Natural killer cell treated with Interleukin-12 subunit alpha and Interleukin-12 subunit beta and Interleukin-15 and Interleukin-18, amount 100 ng/mL, for 72 hours (primary cell): ENCODE measurements around the gene ACY1. TPM values are rescaled to one million over a fixed set of nuclear protein-coding genes. Genes with fewer than 3 reads are reported as not detected.

Experiments used
- ATAC-seq, 2 donors: fragments of 150-1000 bp; cut with Tn5 transposase in 1 of 2; sonication (Bioruptor Pico), chemical (Tn5 transposase) in 1 of 2; 2 replicates each; pipeline ENCODE4 v1.10.0; 2021
- DNase-seq: peaks from one replicate; pipeline ENCODE4 v3.0.0; 2022; ENCODE audit warnings: low spot score
- H3K27ac Mint-ChIP-seq, 2 donors: 1 replicate in 1 of 2; 2 replicates in 1 of 2; pipeline ENCODE4 v1.8.0; 2022; ENCODE audit warnings: mixed read lengths in 2 of 2, mild to moderate bottlenecking in 1 of 2, moderate library complexity in 1 of 2
- H3K27me3 Mint-ChIP-seq, 2 donors: 1 replicate in 1 of 2; 2 replicates in 1 of 2; pipeline ENCODE4 v1.8.0; 2022; ENCODE audit warnings: mixed read lengths in 2 of 2
- H3K36me3 Mint-ChIP-seq: one replicate; pipeline ENCODE4 v1.8.0; 2022; ENCODE audit warnings: mixed read lengths
- H3K4me1 Mint-ChIP-seq, 2 donors: 1 replicate in 1 of 2; 2 replicates in 1 of 2; pipeline ENCODE4 v1.8.0; 2022; ENCODE audit warnings: low read depth in 2 of 2, mixed read lengths in 2 of 2, mild to moderate bottlenecking in 1 of 2
- H3K4me3 Mint-ChIP-seq: one replicate; pipeline ENCODE4 v1.8.0; 2022; ENCODE audit warnings: mixed read lengths
- H3K9me3 Mint-ChIP-seq: 2 replicates; pipeline ENCODE4 v1.8.0; 2022; ENCODE audit warnings: mixed read lengths
- total RNA-seq, 2 donors: library from RNA; stranded (reverse); gene quantifications; one replicate each; pipeline ENCODE4 v1.2.3, GENCODE V29; 2022

Gene ACY1
- total RNA-seq, 2 donors from 2014 or later: 22.4 to 42.6 TPM

GRCh38 chr3:51954713-51955112 is 28.6 kb upstream of the ACY1 start:
- no peak for ATAC-seq

GRCh38 chr3:51955175-51955892 is 28.0 kb upstream of the ACY1 start, which contains the start of gene GPR62:
Gene GPR62 (plus strand): TSS chr3:51955381. CDS start chr3:51955653, 272 bp downstream.
- no peak within 1 kb of the TSS for H3K4me3 Mint-ChIP-seq
- H3K27ac Mint-ChIP-seq: no peak within 1 kb of the TSS
- DNase-seq: no peak
- H3K27me3 Mint-ChIP-seq: peaks cover 22 to 26% of the 10 kb centered on the region in 2 donors
- ATAC-seq: no peak
- no peaks in the 10 kb centered on the region for H3K36me3 Mint-ChIP-seq
- H3K9me3 Mint-ChIP-seq: no peaks in the 10 kb centered on the region
- H3K4me1 Mint-ChIP-seq: peaks cover 0 to 4% of the 10 kb centered on the region in 2 donors

More at GRCh38 chr3:51954713-51955112, 28.6 kb upstream of the ACY1 start:
- H3K27ac Mint-ChIP-seq: no peak overlapping the region
- H3K27me3 Mint-ChIP-seq: peaks cover 22 to 26% of the 10 kb centered on the region in 2 donors
- H3K36me3 Mint-ChIP-seq: no peaks in the 10 kb centered on the region
- H3K9me3 Mint-ChIP-seq: no peaks in the 10 kb centered on the region
- H3K4me1 Mint-ChIP-seq: peaks cover 0 to 4% of the 10 kb centered on the region in 2 donors
- no peak overlapping the region for H3K4me3 Mint-ChIP-seq
- no peak for DNase-seq

- Mint-ChIP-seq H3K4me1 (peaks cover 0 to 4% of the 10 kb centered on the region in 2 donors), H3K36me3 (no peaks in the 10 kb centered on the region), H3K9me3 (no peaks in the 10 kb centered on the region), H3K27me3 (peaks cover 22 to 25% of the 10 kb centered on the region in 2 donors), H3K4me3 (no peak overlapping the region), H3K27ac (no peak overlapping the region)
- ATAC-seq: peak; percentile 58 to 68
- no peak for DNase-seq
Observed at GRCh38 chr3:51955893-51956770, 27.2 kb upstream of the ACY1 start.

GRCh38 chr3:51957520-51958205 is 25.7 kb upstream of the ACY1 start:
- ATAC-seq (no peak), DNase-seq (no peak)
- Mint-ChIP-seq H3K9me3 (no peaks in the 10 kb centered on the region), H3K4me1 (peaks cover 0 to 4% of the 10 kb centered on the region in 2 donors), H3K36me3 (no peaks in the 10 kb centered on the region), H3K27ac (no peak overlapping the region), H3K27me3 (peaks cover 22% of the 10 kb centered on the region in 2 donors), H3K4me3 (no peak overlapping the region)

GRCh38 chr3:51958603-51959521 is 24.5 kb upstream of the ACY1 start:
- Mint-ChIP-seq H3K36me3 (no peaks in the 10 kb centered on the region), H3K9me3 (no peaks in the 10 kb centered on the region)
- ATAC-seq: no peak

GRCh38 chr3:51959651-51960050 is 23.7 kb upstream of the ACY1 start:
- DNase-seq (no peak), ATAC-seq (no peak)
- H3K9me3 Mint-ChIP-seq: no peaks in the 10 kb centered on the region
- no peak overlapping the region for H3K4me3 Mint-ChIP-seq
- peaks cover 0 to 6% of the 10 kb centered on the region in 2 donors for H3K4me1 Mint-ChIP-seq
- H3K36me3 Mint-ChIP-seq: no peaks in the 10 kb centered on the region
- peaks cover 4 to 9% of the 10 kb centered on the region in 2 donors for H3K27me3 Mint-ChIP-seq
- no peak overlapping the region for H3K27ac Mint-ChIP-seq

More at GRCh38 chr3:51958603-51959521, 24.5 kb upstream of the ACY1 start:
- H3K27ac Mint-ChIP-seq: no peak overlapping the region
- H3K27me3 Mint-ChIP-seq: peaks cover 12 to 13% of the 10 kb centered on the region in 2 donors
- no peak for DNase-seq
- no peak overlapping the region for H3K4me3 Mint-ChIP-seq
- peaks cover 0 to 4% of the 10 kb centered on the region in 2 donors for H3K4me1 Mint-ChIP-seq

GRCh38 chr3:51960386-51960785 is 22.9 kb upstream of the ACY1 start:
- no peak overlapping the region for H3K27ac Mint-ChIP-seq

GRCh38 chr3:51961011-51961410 is 22.3 kb upstream of the ACY1 start:
- no peak overlapping the region for H3K27ac Mint-ChIP-seq
- H3K9me3 Mint-ChIP-seq: no peaks in the 10 kb centered on the region
- H3K36me3 Mint-ChIP-seq: no peaks in the 10 kb centered on the region
- peaks cover 0 to 12% of the 10 kb centered on the region in 2 donors for H3K27me3 Mint-ChIP-seq
- no peak for DNase-seq
- no peak for ATAC-seq
- H3K4me3 Mint-ChIP-seq: no peak overlapping the region
- peaks cover 7 to 11% of the 10 kb centered on the region in 2 donors for H3K4me1 Mint-ChIP-seq

More at GRCh38 chr3:51960386-51960785, 22.9 kb upstream of the ACY1 start:
- Mint-ChIP-seq H3K36me3 (no peaks in the 10 kb centered on the region), H3K27me3 (peaks cover 0 to 11% of the 10 kb centered on the region in 2 donors), H3K4me3 (no peak overlapping the region), H3K9me3 (no peaks in the 10 kb centered on the region), H3K4me1 (peaks cover 6 to 7% of the 10 kb centered on the region in 2 donors)
- DNase-seq: no peak
- no peak for ATAC-seq

GRCh38 chr3:51961602-51962569 is 21.4 kb upstream of the ACY1 start:
- DNase-seq: no peak
- Mint-ChIP-seq H3K27me3 (peaks cover 0 to 12% of the 10 kb centered on the region in 2 donors), H3K4me1 (peaks cover 5 to 11% of the 10 kb centered on the region in 2 donors), H3K9me3 (no peaks in the 10 kb centered on the region), H3K36me3 (no peaks in the 10 kb centered on the region), H3K27ac (no peak overlapping the region), H3K4me3 (no peak overlapping the region)
- no peak for ATAC-seq

GRCh38 chr3:51962854-51963530 is 20.3 kb upstream of the ACY1 start:
- Mint-ChIP-seq H3K4me3 (no peak overlapping the region), H3K27ac (no peak overlapping the region), H3K36me3 (no peaks in the 10 kb centered on the region), H3K4me1 (peaks cover 8 to 11% of the 10 kb centered on the region in 2 donors), H3K9me3 (no peaks in the 10 kb centered on the region), H3K27me3 (peaks cover 0 to 12% of the 10 kb centered on the region in 2 donors)
- ATAC-seq (no peak), DNase-seq (no peak)

- no peak for DNase-seq
- Mint-ChIP-seq H3K4me3 (no peak overlapping the region), H3K27ac (no peak overlapping the region), H3K27me3 (peaks cover 0 to 8% of the 10 kb centered on the region in 2 donors), H3K9me3 (no peaks in the 10 kb centered on the region), H3K36me3 (no peaks in the 10 kb centered on the region), H3K4me1 (peaks cover 8 to 11% of the 10 kb centered on the region in 2 donors)
- no peak for ATAC-seq
Observed at GRCh38 chr3:51963951-51964451, 19.3 kb upstream of the ACY1 start.
